Immature natural killer cell (primary cell): ENCODE measurements around the gene ZC3H18. TPM values are rescaled to one million over a fixed set of nuclear protein-coding genes. Genes with fewer than 3 reads are reported as not detected.

Experiments
- DNase-seq, 3 donors: peaks; one replicate each; pipeline ENCODE4 v3.0.0; 2022; ENCODE audit warnings: mixed read lengths in 1 of 3
- H3K27ac Mint-ChIP-seq, 6 donors: one replicate each; pipeline ENCODE4 v1.8.0; 2020; ENCODE audit warnings: mixed read lengths in 6 of 6, mild to moderate bottlenecking in 5 of 6, inconsistent platforms in 4 of 6, moderate library complexity in 3 of 6
- H3K27me3 Mint-ChIP-seq, 3 donors: one replicate each; pipeline ENCODE4 v1.8.0; 2020 to 2021; ENCODE audit warnings: low read depth in 3 of 3, mild to moderate bottlenecking in 3 of 3, mixed read lengths in 3 of 3, moderate library complexity in 3 of 3, inconsistent platforms in 1 of 3
- H3K36me3 Mint-ChIP-seq, 3 donors: one replicate each; pipeline ENCODE4 v1.8.0; 2020; ENCODE audit warnings: mixed read lengths in 3 of 3, inconsistent platforms in 2 of 3, mild to moderate bottlenecking in 2 of 3
- H3K4me1 Mint-ChIP-seq, 2 donors: one replicate each; pipeline ENCODE4 v1.8.0; 2020; ENCODE audit warnings: inconsistent platforms in 2 of 2, mild to moderate bottlenecking in 2 of 2, mixed read lengths in 2 of 2, moderate library complexity in 1 of 2
- H3K4me3 Mint-ChIP-seq, 5 donors: one replicate each; pipeline ENCODE4 v1.8.0; 2020; ENCODE audit warnings: mild to moderate bottlenecking in 5 of 5, mixed read lengths in 5 of 5, inconsistent platforms in 3 of 5, moderate library complexity in 3 of 5
- H3K9me3 Mint-ChIP-seq, 6 donors: one replicate each; pipeline ENCODE4 v1.8.0; 2020; ENCODE audit warnings: mild to moderate bottlenecking in 6 of 6, mixed read lengths in 6 of 6, inconsistent platforms in 4 of 6, moderate library complexity in 3 of 6
- polyA plus RNA-seq, 3 donors: library from polyadenylated mRNA; unstranded; fragments of 300-500 nt; fragmentation: Illumina TruSeq; gene quantifications; one replicate each; pipeline ENCODE4 v1.2.3, GENCODE V29; 2021

The ZC3H18 gene
- polyA plus RNA-seq, 3 donors from 2014 or later: 1.0 to 29.0 (median 8.7) TPM

GRCh38 chr16:88622125-88622524 is 51.9 kb downstream of the ZC3H18 start:
- Mint-ChIP-seq H3K36me3 (peaks cover 3 to 24% (median 9%) of the 10 kb centered on the region in 3 donors), H3K9me3 (no peaks in the 10 kb centered on the region), H3K27ac (peak overlapping the region; percentile 75 to 100 (median 99))

GRCh38 chr16:88622866-88623265 is 52.7 kb downstream of the ZC3H18 start:
- Mint-ChIP-seq H3K9me3 (no peaks in the 10 kb centered on the region), H3K27me3 (peaks cover 17 to 25% (median 20%) of the 10 kb centered on the region in 3 donors), H3K4me1 (peaks cover 32 to 41% of the 10 kb centered on the region in 2 donors), H3K27ac (peak overlapping the region in 5 of 6 donors; percentile 61 to 99 (median 82)), H3K36me3 (peaks cover 3 to 28% (median 9%) of the 10 kb centered on the region in 3 donors), H3K4me3 (peak overlapping the region in 1 of 5 donors; percentile 66)
- DNase-seq: no peak

More at GRCh38 chr16:88622125-88622524, 51.9 kb downstream of the ZC3H18 start:
- H3K4me3 Mint-ChIP-seq: no peak overlapping the region
- H3K27me3 Mint-ChIP-seq: peaks cover 17 to 25% (median 20%) of the 10 kb centered on the region in 3 donors
- H3K4me1 Mint-ChIP-seq: peaks cover 37 to 44% of the 10 kb centered on the region in 2 donors
- no peak for DNase-seq

GRCh38 chr16:88623858-88624257 is 53.7 kb downstream of the ZC3H18 start:
- H3K9me3 Mint-ChIP-seq: no peaks in the 10 kb centered on the region
- DNase-seq: no peak
- peaks cover 3 to 28% (median 9%) of the 10 kb centered on the region in 3 donors for H3K36me3 Mint-ChIP-seq
- peak overlapping the region; percentile 34 to 90 (median 66) for H3K27ac Mint-ChIP-seq
- H3K27me3 Mint-ChIP-seq: peaks cover 17 to 24% (median 20%) of the 10 kb centered on the region in 3 donors
- no peak overlapping the region for H3K4me3 Mint-ChIP-seq
- peaks cover 22 to 31% of the 10 kb centered on the region in 2 donors for H3K4me1 Mint-ChIP-seq

GRCh38 chr16:88624481-88624880 is 54.3 kb downstream of the ZC3H18 start:
- DNase-seq: no peak
- Mint-ChIP-seq H3K9me3 (no peaks in the 10 kb centered on the region), H3K4me1 (peaks cover 16 to 25% of the 10 kb centered on the region in 2 donors), H3K4me3 (no peak overlapping the region), H3K36me3 (peaks cover 3 to 27% (median 9%) of the 10 kb centered on the region in 3 donors), H3K27me3 (peaks cover 17 to 20% (median 17%) of the 10 kb centered on the region in 3 donors), H3K27ac (peak overlapping the region in 1 of 6 donors; percentile 49)

- Mint-ChIP-seq H3K4me1 (peaks cover 10 to 19% of the 10 kb centered on the region in 2 donors), H3K9me3 (no peaks in the 10 kb centered on the region), H3K36me3 (peaks cover 3 to 23% (median 9%) of the 10 kb centered on the region in 3 donors), H3K27ac (no peak overlapping the region), H3K4me3 (no peak overlapping the region), H3K27me3 (peaks cover 11 to 14% (median 12%) of the 10 kb centered on the region in 3 donors)
- no peak for DNase-seq
Observed at GRCh38 chr16:88624977-88625576, 54.9 kb downstream of the ZC3H18 start.

- Mint-ChIP-seq H3K36me3 (peaks cover 3 to 30% (median 13%) of the 10 kb centered on the region in 3 donors), H3K4me3 (no peak overlapping the region)
Observed at GRCh38 chr16:88626646-88627045, 56.4 kb downstream of the ZC3H18 start.

GRCh38 chr16:88627531-88628411 is 57.6 kb downstream of the ZC3H18 start:
- H3K9me3 Mint-ChIP-seq: no peaks in the 10 kb centered on the region

More at GRCh38 chr16:88626646-88627045, 56.4 kb downstream of the ZC3H18 start:
- DNase-seq: no peak
- Mint-ChIP-seq H3K4me1 (peaks cover 0 to 5% of the 10 kb centered on the region in 2 donors), H3K9me3 (no peaks in the 10 kb centered on the region), H3K27me3 (peaks cover 1 to 5% (median 2%) of the 10 kb centered on the region in 3 donors), H3K27ac (peak overlapping the region in 4 of 6 donors; percentile 3 to 71 (median 61))

GRCh38 chr16:88628512-88628974 is 58.3 kb downstream of the ZC3H18 start:
- H3K9me3 Mint-ChIP-seq: no peaks in the 10 kb centered on the region
- no peak overlapping the region for H3K4me3 Mint-ChIP-seq
- DNase-seq: no peak
- H3K27me3 Mint-ChIP-seq: peaks cover under 1 to 6% (median 2%) of the 10 kb centered on the region in 3 donors
- H3K36me3 Mint-ChIP-seq: peaks cover 3 to 24% (median 13%) of the 10 kb centered on the region in 3 donors
- H3K4me1 Mint-ChIP-seq: peaks cover 0 to 4% of the 10 kb centered on the region in 2 donors
- H3K27ac Mint-ChIP-seq: peak overlapping the region in 4 of 6 donors; percentile 9 to 40 (median 36)

More at GRCh38 chr16:88627531-88628411, 57.6 kb downstream of the ZC3H18 start:
- Mint-ChIP-seq H3K4me3 (no peak overlapping the region), H3K36me3 (peaks cover 3 to 30% (median 13%) of the 10 kb centered on the region in 3 donors), H3K4me1 (peaks cover 0 to 3% of the 10 kb centered on the region in 2 donors), H3K27ac (peak overlapping the region in 4 of 6 donors; percentile 22 to 53 (median 32)), H3K27me3 (peaks cover 0 to 8% (median 2%) of the 10 kb centered on the region in 3 donors)
- DNase-seq: no peak

GRCh38 chr16:88629835-88630234 is 59.6 kb downstream of the ZC3H18 start:
- peaks cover 8 to 12% (median 10%) of the 10 kb centered on the region in 3 donors for H3K27me3 Mint-ChIP-seq
- no peak for DNase-seq
- H3K27ac Mint-ChIP-seq: peak overlapping the region in 4 of 6 donors; percentile 67 to 75 (median 70)
- no peak overlapping the region for H3K4me3 Mint-ChIP-seq
- peaks cover 0 to 5% of the 10 kb centered on the region in 2 donors for H3K4me1 Mint-ChIP-seq
- H3K9me3 Mint-ChIP-seq: no peaks in the 10 kb centered on the region
- peaks cover 3 to 21% (median 13%) of the 10 kb centered on the region in 3 donors for H3K36me3 Mint-ChIP-seq

GRCh38 chr16:88630433-88630832 is 60.2 kb downstream of the ZC3H18 start:
- DNase-seq: no peak
- Mint-ChIP-seq H3K27ac (peak overlapping the region in 3 of 6 donors; percentile 49 to 71 (median 70)), H3K4me1 (peaks cover 4 to 8% of the 10 kb centered on the region in 2 donors), H3K9me3 (no peaks in the 10 kb centered on the region), H3K27me3 (peaks cover 8 to 17% (median 10%) of the 10 kb centered on the region in 3 donors), H3K4me3 (no peak overlapping the region), H3K36me3 (peaks cover 3 to 21% (median 13%) of the 10 kb centered on the region in 3 donors)

GRCh38 chr16:88630941-88631340 is 60.7 kb downstream of the ZC3H18 start:
- Mint-ChIP-seq H3K36me3 (peaks cover 3 to 21% (median 13%) of the 10 kb centered on the region in 3 donors), H3K4me1 (peaks cover 7 to 11% of the 10 kb centered on the region in 2 donors), H3K27ac (peak overlapping the region in 3 of 6 donors; percentile 59 to 92 (median 87)), H3K9me3 (no peaks in the 10 kb centered on the region), H3K4me3 (no peak overlapping the region), H3K27me3 (peaks cover 10 to 18% (median 10%) of the 10 kb centered on the region in 3 donors)
- no peak for DNase-seq

GRCh38 chr16:88631384-88631783 is 61.2 kb downstream of the ZC3H18 start:
- Mint-ChIP-seq H3K27ac (peak overlapping the region; percentile 27 to 92 (median 70)), H3K4me3 (peak overlapping the region in 3 of 5 donors; percentile 42 to 49 (median 46)), H3K4me1 (peaks cover 12 to 15% of the 10 kb centered on the region in 2 donors), H3K9me3 (no peaks in the 10 kb centered on the region), H3K27me3 (peaks cover 14 to 21% (median 14%) of the 10 kb centered on the region in 3 donors), H3K36me3 (peaks cover under 1 to 18% (median 9%) of the 10 kb centered on the region in 3 donors)
- no peak for DNase-seq
